Measurements from ENCODE around the gene TPI1.

Gene TPI1

DNA sequence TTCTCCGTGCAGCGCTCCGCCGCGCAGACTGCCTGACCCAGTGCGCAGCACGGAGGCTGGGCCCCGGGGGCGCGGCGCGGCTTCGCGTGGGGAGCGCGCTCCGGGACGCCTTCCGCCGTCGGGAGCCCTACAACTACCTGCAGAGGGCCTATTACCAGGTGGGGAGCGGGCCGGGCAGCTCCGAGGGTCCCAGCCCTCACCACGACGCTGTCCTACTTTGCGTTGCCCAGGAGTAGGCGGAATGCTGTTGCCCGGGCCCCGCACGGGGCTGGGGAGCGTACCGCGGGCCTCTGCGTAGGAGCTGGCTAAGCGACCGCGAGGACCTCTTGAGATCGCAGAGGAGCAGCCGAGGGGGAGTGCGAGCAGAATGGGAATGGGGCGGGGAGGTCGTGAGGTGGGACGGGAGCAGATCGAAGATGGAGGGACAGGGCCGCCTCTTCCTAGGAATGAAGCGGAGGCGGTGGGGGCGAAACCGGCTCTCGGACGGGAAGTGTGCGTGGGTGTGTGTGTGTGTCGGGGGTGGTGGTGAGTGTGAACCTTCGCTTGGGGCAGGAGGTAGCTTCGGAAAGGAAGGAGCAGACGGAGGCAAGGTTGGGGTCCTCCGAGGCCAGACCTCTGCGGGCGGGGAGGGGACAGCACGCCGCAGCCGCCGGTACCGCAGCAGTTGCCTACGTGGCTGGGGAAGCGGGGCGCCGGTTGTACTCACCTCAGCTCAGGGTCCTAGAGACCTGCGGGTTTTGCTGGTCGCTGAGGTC lies 38.4 kb upstream of the TPI1 start:
- DNase-seq, result no peak

DNA sequence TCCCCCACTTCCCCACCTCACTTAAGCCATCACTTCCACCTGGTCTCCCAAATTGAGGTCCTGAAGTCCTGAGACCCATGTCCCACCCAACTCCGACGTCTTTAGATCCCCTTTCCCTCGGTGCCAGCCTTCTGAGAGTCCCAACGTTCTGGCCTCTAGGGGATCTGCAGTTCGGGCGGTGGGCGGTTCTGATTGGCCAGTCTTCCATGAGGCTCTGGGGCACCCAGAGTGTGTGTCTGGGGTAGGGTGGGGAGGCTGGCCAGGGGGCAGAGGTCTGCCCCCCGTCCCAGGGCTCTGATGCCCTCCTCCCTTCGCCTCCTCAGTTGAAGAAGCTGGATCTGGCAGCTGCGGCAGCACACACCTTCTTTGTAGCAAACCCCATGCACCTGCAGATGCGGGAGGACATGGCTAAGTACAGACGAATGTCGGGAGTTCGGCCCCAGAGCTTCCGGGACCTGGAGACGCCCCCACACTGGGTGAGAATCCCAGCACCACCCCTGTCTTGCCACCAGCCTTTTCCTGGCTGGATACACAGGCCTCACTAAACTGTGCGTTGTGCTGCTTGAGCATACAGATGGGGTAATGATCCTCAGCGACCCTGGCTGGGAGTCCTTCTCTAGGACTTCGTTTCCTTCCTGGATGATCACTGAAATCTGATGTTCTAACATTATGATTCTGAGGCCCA lies 37.7 kb upstream of the TPI1 start:
- no peak for DNase-seq

GRCh38 chr12:6830286-6830890 lies 36.9 kb upstream of the TPI1 start:
- no peak for DNase-seq

DNA sequence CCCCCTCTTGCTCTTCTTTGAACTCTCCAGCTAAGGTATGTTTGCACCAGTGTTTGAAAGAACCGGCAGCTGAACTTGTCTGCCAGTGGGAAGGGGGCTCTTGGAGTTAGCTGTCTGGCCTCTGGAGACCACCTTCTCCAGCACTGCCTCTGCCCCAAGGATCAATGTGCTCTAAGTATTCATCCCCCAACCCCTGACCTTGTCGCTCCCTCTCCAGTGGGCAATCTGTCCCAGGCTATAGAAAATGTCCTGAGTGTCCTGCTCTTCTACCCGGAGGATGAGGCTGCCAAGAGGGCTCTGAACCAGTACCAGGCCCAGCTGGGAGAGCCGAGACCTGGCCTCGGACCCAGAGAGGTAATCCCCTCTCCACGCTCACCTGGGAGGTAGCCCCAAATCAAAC lies 36.3 kb upstream of the TPI1 start:
- DNase-seq, result no peak

DNA sequence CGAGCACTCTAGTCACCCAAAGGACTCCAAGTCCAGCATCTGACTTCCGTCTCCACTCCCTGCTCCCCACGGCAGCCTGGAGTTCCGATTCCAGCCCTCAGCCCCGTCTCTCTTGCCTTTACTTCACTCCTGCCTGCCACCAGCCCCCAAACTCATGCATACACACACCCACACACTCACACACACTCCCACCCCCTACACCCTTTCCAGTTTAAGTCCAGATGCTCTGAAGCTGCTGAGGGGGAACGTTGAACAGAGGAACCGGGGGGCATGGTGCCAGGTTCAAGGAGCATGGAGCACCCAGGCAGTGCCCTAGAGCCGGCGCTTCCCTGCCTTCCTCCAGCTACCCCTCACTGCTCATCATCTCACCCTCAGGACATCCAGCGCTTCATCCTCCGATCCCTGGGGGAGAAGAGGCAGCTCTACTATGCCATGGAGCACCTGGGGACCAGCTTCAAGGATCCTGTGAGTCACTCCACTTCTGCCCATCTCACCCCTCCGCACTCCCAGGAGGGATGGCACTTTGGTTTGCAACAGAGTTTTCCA lies 35.8 kb upstream of the TPI1 start:
- DNase-seq, result no peak

DNA sequence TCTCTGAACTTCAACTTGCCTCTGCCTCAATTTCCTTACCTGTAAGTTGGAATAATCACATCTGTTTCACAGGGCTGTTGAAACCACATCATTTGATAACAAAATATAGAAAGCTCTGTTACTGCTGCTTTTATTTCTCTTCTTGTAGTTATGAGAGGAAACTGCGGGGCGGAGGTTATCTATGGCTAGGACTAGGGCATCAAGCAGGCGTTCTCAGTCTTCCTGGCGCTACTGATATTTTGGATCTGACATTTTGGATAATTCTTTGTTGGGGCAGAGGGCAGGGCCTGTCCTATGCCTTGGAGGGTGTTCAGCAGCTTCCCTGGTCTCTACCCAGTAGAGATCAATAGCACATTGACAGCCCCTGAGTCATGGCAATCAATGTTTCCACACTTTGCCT lies 35.2 kb upstream of the TPI1 start:
- no peak for DNase-seq

DNA sequence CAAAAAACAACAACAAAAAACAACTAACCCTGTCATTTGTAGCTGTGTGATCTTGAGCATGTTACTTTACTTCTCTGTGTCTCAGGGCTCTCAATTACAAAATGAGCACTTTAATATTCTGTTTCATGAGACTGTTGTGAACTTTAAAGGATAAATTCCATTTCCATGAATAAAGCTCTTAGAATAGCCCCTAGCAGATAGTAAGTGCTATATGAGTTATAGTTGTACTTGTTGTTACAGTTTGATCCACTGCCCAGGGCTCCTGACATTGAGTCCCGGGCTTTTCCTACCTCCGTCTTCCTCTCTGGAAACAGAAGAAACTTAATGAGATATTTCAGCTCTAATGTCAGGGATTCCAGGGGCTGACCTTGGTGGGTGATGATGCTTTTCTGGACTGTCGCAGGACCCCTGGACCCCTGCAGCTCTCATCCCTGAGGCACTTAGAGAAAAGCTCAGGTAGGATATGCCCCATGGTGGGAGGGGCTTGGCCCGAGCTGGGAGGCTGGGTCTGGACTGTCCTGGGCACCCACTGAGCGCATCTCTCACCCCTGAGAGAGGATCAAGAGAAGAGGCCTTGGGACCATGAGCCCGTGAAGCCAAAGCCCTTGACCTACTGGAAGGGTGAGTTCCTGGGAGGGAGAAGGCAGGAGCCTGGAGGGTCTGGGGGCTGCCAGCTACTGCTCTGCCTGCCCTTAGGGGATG lies 34.0 kb upstream of the TPI1 start:
- DNase-seq, result no peak

DNA sequence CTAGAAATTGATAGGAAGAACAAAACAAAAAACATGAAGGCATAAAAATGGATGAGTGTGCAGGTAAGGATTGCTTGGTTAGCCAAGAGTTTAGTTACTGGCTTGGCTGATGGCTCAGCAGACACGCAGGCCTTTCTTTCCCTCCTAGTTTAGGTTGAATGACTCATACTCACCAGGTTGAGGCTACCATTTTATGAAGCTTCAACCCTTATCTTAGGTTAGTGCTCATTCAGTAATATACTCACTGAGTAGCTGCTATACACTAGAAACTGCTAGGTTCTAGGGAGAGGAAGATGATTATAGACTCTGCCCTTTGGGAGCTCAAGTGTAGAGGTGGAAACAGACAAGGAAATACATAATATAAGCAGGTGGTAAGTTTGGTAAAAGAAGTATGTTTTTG lies 33.1 kb upstream of the TPI1 start:
- DNase-seq, result no peak

DNA sequence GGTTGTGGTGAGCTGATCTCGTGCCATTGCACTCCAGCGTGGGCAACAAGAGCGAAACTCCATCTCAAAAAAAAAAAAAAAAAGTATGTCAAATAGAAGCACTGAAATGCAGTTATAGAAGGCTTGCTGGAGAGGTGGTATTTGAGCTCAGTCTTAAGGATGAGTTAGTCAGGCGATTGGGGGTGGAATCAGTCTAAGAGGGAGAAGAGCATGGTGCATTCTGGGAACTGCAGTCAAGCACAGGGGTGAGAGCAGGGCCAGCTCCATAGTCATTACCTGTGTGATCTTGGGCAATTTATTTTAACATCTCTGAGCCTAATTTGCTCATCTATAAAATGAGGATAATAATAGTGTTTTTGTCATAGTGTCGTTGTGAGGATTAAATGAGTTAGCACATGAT lies 32.5 kb upstream of the TPI1 start:
- no peak for DNase-seq

- DNase-seq, result no peak
Measured at GRCh38 chr12:6836851-6837250, 30.5 kb upstream of the TPI1 start.

DNA sequence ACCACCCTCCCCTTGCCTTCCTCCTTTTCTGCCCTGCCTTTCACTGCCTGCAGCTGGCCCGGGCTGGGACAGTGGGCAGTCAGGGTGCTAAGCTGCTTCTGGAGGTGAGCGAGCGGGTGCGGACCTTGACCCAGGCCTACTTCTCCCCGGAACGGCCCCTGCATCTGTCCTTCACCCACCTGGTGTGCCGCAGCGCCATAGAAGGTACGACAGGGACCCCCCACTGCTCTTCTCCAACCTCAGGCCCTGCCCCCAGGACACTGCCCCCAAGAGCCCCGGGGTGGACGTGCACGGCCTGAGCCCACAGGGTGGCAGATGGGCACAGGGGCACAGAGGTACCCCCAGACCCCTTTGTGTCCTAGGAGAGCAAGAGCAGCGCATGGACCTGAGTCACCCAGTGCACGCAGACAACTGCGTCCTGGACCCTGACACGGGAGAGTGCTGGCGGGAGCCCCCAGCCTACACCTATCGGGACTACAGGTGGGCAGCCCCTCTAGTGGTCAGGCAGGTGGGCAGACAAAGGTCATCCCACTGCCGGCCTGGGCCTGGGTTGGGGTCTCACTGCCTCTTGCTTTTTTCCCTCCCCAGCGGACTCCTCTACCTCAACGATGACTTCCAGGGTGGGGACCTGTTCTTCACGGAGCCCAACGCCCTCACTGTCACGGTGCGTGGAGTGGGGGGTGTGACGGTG lies 29.8 kb upstream of the TPI1 start:
- DNase-seq, result no peak

DNA sequence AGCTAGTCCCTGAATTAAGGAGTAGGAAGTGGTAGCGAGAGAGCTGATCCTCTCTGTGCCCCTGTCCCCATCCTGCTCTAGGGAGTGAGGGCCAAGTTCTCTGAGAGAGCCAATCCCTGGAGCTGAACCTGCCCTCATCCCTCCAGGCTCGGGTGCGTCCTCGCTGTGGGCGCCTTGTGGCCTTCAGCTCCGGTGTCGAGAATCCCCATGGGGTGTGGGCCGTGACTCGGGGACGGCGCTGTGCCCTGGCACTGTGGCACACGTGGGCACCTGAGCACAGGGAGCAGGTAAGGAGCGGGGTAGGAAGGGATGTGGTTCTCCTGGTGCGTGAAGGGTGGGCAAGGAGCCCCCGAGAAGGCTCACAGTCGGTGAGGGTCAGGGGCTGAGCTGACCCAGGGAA lies 28.5 kb upstream of the TPI1 start:
- no peak for DNase-seq

- DNase-seq, result no peak
Measured at GRCh38 chr12:6839482-6840201, 27.7 kb upstream of the TPI1 start.

- no peak for DNase-seq
Measured at GRCh38 chr12:6840330-6840729, 27.0 kb upstream of the TPI1 start.

GRCh38 chr12:6840761-6841515 lies 26.4 kb upstream of the TPI1 start, which contains the start of gene GNB3:
Gene GNB3, plus strand, starts transcription at chr12:6840925. Its CDS starts 363 bp downstream, at chr12:6841288.
- no peak for DNase-seq

DNA sequence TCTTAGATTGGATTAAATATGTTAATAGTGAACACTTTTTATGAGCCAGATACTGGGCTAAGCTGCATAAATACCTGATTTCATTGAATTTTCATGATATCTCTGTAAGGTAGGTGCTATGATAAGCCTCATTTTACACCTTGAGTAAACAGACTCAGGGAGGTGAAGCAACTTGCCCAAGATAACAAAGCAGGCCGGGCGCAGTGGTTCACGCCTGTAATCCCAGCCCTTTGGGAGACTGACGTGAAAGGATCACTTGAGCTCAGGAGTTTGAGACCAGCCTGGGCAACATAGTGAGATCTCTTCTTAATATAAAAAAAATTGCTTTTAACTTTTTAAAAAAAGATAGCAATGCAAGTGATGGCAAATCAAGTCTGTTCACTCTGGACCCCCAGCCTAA lies 25.3 kb upstream of the TPI1 start:
- DNase-seq, result no peak

DNA sequence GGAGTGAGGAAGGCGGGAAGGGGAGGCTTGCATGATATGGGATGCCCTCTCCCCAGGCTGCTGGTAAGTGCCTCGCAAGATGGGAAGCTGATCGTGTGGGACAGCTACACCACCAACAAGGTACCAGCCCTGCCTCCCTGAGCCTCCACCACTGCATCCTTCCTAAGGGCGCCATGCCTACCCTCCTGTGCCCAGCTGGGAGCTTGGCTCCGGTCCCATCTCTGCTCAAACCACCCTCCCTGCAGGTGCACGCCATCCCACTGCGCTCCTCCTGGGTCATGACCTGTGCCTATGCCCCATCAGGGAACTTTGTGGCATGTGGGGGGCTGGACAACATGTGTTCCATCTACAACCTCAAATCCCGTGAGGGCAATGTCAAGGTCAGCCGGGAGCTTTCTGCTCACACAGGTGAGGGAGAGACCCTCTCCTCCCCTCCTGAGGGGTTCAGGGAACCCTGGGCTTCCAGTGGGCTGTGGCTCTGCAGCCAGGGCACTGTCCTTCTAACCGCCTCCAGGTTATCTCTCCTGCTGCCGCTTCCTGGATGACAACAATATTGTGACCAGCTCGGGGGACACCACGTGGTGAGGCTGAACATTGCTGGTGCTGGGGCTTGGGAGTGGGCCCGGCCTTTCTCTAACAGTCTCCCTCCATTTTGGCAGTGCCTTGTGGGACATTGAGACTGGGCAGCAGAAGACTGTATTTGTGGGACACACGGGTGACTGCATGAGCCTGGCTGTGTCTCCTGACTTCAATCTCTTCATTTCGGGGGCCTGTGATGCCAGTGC lies 24.0 kb upstream of the TPI1 start:
- DNase-seq, result no peak

DNA sequence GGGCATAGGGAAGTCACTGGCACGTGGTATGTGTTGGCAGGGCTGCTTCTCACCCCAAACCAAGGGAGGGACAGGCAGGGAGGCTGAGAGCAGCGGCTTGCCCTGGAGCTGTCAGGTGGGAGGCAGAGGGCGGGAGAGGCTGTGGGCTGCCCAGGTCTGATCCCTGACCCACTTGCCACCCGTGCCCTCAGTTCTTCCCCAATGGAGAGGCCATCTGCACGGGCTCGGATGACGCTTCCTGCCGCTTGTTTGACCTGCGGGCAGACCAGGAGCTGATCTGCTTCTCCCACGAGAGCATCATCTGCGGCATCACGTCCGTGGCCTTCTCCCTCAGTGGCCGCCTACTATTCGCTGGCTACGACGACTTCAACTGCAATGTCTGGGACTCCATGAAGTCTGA lies 21.9 kb upstream of the TPI1 start:
- no peak for DNase-seq

DNA sequence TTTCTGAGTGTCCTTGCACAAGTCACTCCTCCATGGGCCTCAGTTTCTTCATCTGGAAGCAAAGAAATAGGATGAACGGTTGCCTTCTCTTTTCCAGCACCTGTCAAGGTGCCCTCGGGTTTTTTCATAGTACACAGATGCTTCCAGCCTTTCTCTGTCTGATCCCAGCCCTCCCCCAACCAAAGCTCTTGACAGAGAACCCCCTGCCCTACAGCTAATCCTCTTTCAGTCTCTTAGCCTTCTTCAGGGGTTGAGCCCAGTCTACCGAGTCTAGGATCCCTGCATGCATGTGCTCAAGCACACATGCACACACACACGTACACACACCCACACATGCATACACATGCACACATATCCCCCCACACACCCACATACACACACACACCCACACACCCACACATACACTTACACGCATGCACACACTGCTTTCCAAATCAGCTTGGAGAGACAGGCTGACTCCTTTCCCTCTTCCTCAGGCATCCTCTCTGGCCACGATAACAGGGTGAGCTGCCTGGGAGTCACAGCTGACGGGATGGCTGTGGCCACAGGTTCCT lies 20.9 kb upstream of the TPI1 start:
- DNase-seq, result no peak

- no peak for DNase-seq
Measured at GRCh38 chr12:6847676-6848075, 19.7 kb upstream of the TPI1 start.

Measured in NCI-H1694 treated with DMSO at 0.1 percent for 48 hours (cell line).